ENCODE data around the gene CERS5. TPM values are rescaled to one million over a fixed set of nuclear protein-coding genes. Genes with fewer than 3 reads are reported as not detected.
A peak's percentile ranks its signal among the peaks of the same experiment; 100 is the strongest.

CERS5 gene
- total RNA-seq, 4 donors from 2014 or later: 29.4 to 45.1 (median 38.9) TPM

DNA sequence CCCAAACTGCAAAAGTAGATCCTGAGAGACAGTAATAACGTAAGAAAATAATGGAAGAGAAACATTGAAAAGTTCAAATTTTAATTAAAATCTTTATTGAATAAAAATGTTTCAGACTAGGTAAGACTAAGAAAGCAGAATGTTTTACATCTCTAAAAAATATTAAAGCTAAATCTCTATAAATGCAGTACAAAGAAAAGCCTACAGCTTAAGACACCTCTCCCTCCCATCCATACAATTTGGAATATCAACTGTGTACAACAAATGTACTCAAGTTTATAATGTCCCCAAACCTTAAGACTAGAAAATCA, 8.5 kb upstream of the CERS5 start:
- Histone ChIP-seq H3K27me3 (no peaks in the 10 kb centered on the region), H3K4me3 (no peak overlapping the region), H3K9me3 (no peaks in the 10 kb centered on the region), H3K27ac (no peak overlapping the region), H3K4me1 (peaks cover 4% of the 10 kb centered on the region), H3K36me3 (peaks cover 46% of the 10 kb centered on the region)
- 24% methylated on average over 1 of the region's 1 CpG for WGBS
- TF ChIP-seq EP300 (IDR thresholded peaks at IDR 0.05): no peak
- DNase-seq (ENCODE audit: low spot score in 2 of 2): no peak

DNA sequence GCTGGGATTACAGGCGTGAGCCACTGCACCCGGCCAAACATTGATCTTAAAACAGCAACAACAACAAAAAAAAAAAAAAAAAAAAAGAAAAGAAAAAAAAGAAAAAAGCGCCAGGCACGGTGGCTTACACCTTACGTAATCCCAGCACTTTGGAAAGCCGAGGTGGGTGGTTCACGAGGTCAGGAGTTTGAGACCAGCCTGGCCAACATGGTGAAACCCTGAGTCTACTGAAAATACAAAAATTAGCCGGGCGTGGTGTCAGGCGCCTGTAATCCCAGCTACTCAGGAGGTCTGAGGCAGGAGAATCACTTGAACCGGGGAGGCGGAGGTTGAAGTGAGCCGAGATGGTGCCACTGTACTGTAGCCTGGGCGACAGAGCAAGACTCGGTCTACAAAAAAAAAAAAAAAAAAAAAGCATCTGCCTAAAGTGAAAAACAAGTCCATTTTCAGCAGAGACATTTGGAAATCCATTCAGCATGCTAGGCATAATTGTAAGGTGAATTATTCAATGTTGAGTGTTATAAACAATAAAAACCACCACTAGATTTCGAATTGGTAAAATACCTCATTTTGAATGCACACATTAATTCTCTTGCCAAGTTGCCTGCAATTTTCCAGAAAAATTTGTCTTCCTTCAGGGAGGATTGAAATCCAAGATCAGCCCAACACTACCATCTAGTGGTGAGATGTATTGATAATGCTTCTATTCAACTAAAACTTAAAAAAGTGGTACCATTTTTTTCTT, 8.0 kb upstream of the CERS5 start:
- TF ChIP-seq EP300 (IDR thresholded peaks at IDR 0.05) (no peak), POLR2AphosphoS5 (IDR thresholded peaks at IDR 0.05) (no peak)
- TF ChIP-seq, protein P1, sequence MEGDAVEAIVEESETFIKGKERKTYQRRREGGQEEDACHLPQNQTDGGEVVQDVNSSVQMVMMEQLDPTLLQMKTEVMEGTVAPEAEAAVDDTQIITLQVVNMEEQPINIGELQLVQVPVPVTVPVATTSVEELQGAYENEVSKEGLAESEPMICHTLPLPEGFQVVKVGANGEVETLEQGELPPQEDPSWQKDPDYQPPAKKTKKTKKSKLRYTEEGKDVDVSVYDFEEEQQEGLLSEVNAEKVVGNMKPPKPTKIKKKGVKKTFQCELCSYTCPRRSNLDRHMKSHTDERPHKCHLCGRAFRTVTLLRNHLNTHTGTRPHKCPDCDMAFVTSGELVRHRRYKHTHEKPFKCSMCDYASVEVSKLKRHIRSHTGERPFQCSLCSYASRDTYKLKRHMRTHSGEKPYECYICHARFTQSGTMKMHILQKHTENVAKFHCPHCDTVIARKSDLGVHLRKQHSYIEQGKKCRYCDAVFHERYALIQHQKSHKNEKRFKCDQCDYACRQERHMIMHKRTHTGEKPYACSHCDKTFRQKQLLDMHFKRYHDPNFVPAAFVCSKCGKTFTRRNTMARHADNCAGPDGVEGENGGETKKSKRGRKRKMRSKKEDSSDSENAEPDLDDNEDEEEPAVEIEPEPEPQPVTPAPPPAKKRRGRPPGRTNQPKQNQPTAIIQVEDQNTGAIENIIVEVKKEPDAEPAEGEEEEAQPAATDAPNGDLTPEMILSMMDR (IDR thresholded peaks at IDR 0.05): peak; percentile 44 to 74
- H3K27me3 ChIP-seq: no peaks in the 10 kb centered on the region
- 63% methylated on average over 16 of the region's 16 CpGs for WGBS
- no peak for DNase-seq (ENCODE audit: low spot score in 2 of 2)
- peaks cover 41% of the 10 kb centered on the region for H3K36me3 ChIP-seq
- H3K4me1 ChIP-seq: peaks cover 4% of the 10 kb centered on the region
- no peaks in the 10 kb centered on the region for H3K9me3 ChIP-seq
- no peak overlapping the region for H3K4me3 ChIP-seq
- H3K27ac ChIP-seq: no peak overlapping the region

GRCh38 chr12:50166799-50167048, 445 bp downstream of the CERS5 start:
- no peaks in the 10 kb centered on the region for H3K27me3 ChIP-seq
- DNase-seq (ENCODE audit: low spot score in 2 of 2): peak in 1 of 2 donors; percentile 75
- H3K4me1 ChIP-seq: peaks cover 21% of the 10 kb centered on the region
- 0% methylated on average over 11 of the region's 12 CpGs for WGBS
- peak overlapping the region; percentile 88 for H3K27ac ChIP-seq
- no peaks in the 10 kb centered on the region for H3K36me3 ChIP-seq
- no peaks in the 10 kb centered on the region for H3K9me3 ChIP-seq
- TF ChIP-seq, protein P1 (IDR thresholded peaks at IDR 0.05): no peak
- TF ChIP-seq POLR2AphosphoS5 (IDR thresholded peaks at IDR 0.05) (no peak), POLR2A (IDR thresholded peaks at IDR 0.05) (no peak), EP300 (IDR thresholded peaks at IDR 0.05) (no peak)
- H3K4me3 ChIP-seq: peak overlapping the region; percentile 72

- WGBS: 83% methylated on average over 20 of the region's 20 CpGs
Observed at GRCh38 chr12:50164963-50165362, 2.2 kb downstream of the CERS5 start.

GRCh38 chr12:50162230-50162629, 4.9 kb downstream of the CERS5 start:
- 77% methylated on average over 2 of the region's 2 CpGs for WGBS
- Histone ChIP-seq H3K36me3 (no peaks in the 10 kb centered on the region), H3K9me3 (no peaks in the 10 kb centered on the region), H3K4me3 (no peak overlapping the region), H3K27me3 (no peaks in the 10 kb centered on the region), H3K4me1 (peaks cover 16% of the 10 kb centered on the region), H3K27ac (no peak overlapping the region)
- TF ChIP-seq POLR2AphosphoS5 (IDR thresholded peaks at IDR 0.05): no peak
- no peak for TF ChIP-seq POLR2A (IDR thresholded peaks at IDR 0.05)
- TF ChIP-seq, protein P1 (IDR thresholded peaks at IDR 0.05): no peak
- TF ChIP-seq EP300 (IDR thresholded peaks at IDR 0.05): no peak
- DNase-seq (ENCODE audit: low spot score in 2 of 2): no peak

More at GRCh38 chr12:50164963-50165362, 2.2 kb downstream of the CERS5 start:
- no peak for TF ChIP-seq POLR2A (IDR thresholded peaks at IDR 0.05)
- no peak for TF ChIP-seq EP300 (IDR thresholded peaks at IDR 0.05)
- TF ChIP-seq POLR2AphosphoS5 (IDR thresholded peaks at IDR 0.05): no peak
- TF ChIP-seq, protein P1 (IDR thresholded peaks at IDR 0.05): no peak
- Histone ChIP-seq H3K27me3 (no peaks in the 10 kb centered on the region), H3K36me3 (no peaks in the 10 kb centered on the region), H3K9me3 (no peaks in the 10 kb centered on the region), H3K27ac (no peak overlapping the region), H3K4me3 (no peak overlapping the region), H3K4me1 (peaks cover 21% of the 10 kb centered on the region)
- no peak for DNase-seq (ENCODE audit: low spot score in 2 of 2)

DNA sequence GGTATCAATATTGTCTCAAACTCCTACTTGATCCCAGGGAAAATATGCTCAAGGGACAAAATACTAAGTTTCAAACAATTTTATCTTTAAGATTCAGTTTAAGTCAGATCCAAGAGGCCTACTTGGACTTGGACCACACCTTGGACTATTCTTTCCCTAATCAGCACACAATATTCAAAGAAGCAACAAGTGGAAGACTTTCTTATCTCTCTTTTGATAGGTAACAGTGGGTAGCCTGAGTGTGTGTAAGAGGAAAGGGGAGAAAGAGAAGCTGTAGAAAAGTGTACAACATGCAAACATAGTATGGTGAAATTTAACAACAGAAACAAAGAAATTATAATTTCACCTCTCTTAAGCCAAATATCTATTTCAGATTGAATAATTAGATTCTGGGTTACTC, 6.5 kb downstream of the CERS5 start:
- Histone ChIP-seq H3K9me3 (no peaks in the 10 kb centered on the region), H3K36me3 (no peaks in the 10 kb centered on the region), H3K27me3 (no peaks in the 10 kb centered on the region), H3K27ac (no peak overlapping the region), H3K4me3 (no peak overlapping the region), H3K4me1 (peaks cover 8% of the 10 kb centered on the region)
- TF ChIP-seq POLR2A (IDR thresholded peaks at IDR 0.05) (no peak), EP300 (IDR thresholded peaks at IDR 0.05) (no peak), POLR2AphosphoS5 (IDR thresholded peaks at IDR 0.05) (no peak)
- TF ChIP-seq, protein P1 (IDR thresholded peaks at IDR 0.05): no peak
- no peak for DNase-seq (ENCODE audit: low spot score in 2 of 2)
